ENCODE results near the gene TSPAN14. TPM values are rescaled to one million over a fixed set of nuclear protein-coding genes. Genes with fewer than 3 reads are reported as not detected.

Gene TSPAN14
- total RNA-seq, 1 experiment from 2014 or later = 73.5 TPM

GRCh38 chr10:80502621-80503583, 48.8 kb downstream of the TSPAN14 start:
- no peak overlapping the region for H3K4me3 Mint-ChIP-seq
- no peak for DNase-seq (ENCODE audit: low spot score)
- no peaks in the 10 kb centered on the region for H3K9me3 Mint-ChIP-seq
- H3K4me1 Mint-ChIP-seq = peaks cover 62% of the 10 kb centered on the region
- CTCF ChIA-PET = interaction anchor here (1.0 to 20.7 kb wide), 9 partner anchors 16 to 160 kb away, joined by 3 to 802 read pairs (median 31); partner anchors contain the start of gene TSPAN14
- peaks cover 4% of the 10 kb centered on the region; the same call in 1 of the 2 replicates for H3K36me3 Mint-ChIP-seq
- POLR2A ChIA-PET = interaction anchor here (1.0 to 1.4 kb wide), 2 partner anchors 38 to 58 kb away, joined by 3 to 4 read pairs; no protein-coding TSS in a partner anchor
- H3K27ac Mint-ChIP-seq = peak overlapping the region; percentile 47
- no peak for ATAC-seq
- H3K27me3 Mint-ChIP-seq (ENCODE audit: low read depth) = no peaks in the 10 kb centered on the region
- no peak for TF ChIP-seq RORB (CRISPR knock-in tag; IDR thresholded peaks at IDR 0.05)
- no peak for TF ChIP-seq ZNF281 (CRISPR knock-in tag; IDR thresholded peaks at IDR 0.05)
- TF ChIP-seq GTF2I (CRISPR knock-in tag; conservative IDR thresholded peaks at IDR 0.05) = no peak
- no peak for TF ChIP-seq ZNF671 (CRISPR knock-in tag; IDR thresholded peaks at IDR 0.05)
- no peak for TF ChIP-seq E2F5 (CRISPR knock-in tag; IDR thresholded peaks at IDR 0.05)

- Mint-ChIP-seq H3K27ac (no peak overlapping the region), H3K4me3 (no peak overlapping the region), H3K36me3 (peaks cover 7% of the 10 kb centered on the region; the same call in 1 of the 2 replicates), H3K9me3 (no peaks in the 10 kb centered on the region), H3K4me1 (peaks cover 54% of the 10 kb centered on the region), H3K27me3 (ENCODE audit: low read depth) (no peaks in the 10 kb centered on the region)
- CTCF ChIA-PET = interaction anchor here (1.1 to 20.7 kb wide), 13 partner anchors 12 to 247 kb away, joined by 3 to 802 read pairs (median 23); partner anchors contain the start of genes PRXL2A and TSPAN14
- ATAC-seq = no peak
- POLR2A ChIA-PET = interaction anchor here (1.3 to 1.4 kb wide), 2 partner anchors 43 to 59 kb away, joined by 3 to 4 read pairs; no protein-coding TSS in a partner anchor
- DNase-seq (ENCODE audit: low spot score) = no peak
- no peak for TF ChIP-seq HMGXB4 (CRISPR knock-in tag; IDR thresholded peaks at IDR 0.05)
- TF ChIP-seq SP1 (CRISPR knock-in tag; conservative IDR thresholded peaks at IDR 0.05) = no peak
- no peak for TF ChIP-seq ATF6 (CRISPR knock-in tag; IDR thresholded peaks at IDR 0.05)
- TF ChIP-seq ATF1 (CRISPR knock-in tag; IDR thresholded peaks at IDR 0.05) = no peak
- TF ChIP-seq FOXP4 (CRISPR knock-in tag; IDR thresholded peaks at IDR 0.05) = no peak
- TF ChIP-seq ZNF671 (CRISPR knock-in tag; IDR thresholded peaks at IDR 0.05) = no peak
- TF ChIP-seq CREB1 (CRISPR knock-in tag; IDR thresholded peaks at IDR 0.05) = no peak
- no peak for TF ChIP-seq KAT7 (CRISPR knock-in tag; IDR thresholded peaks at IDR 0.05; ENCODE audit: borderline replicate concordance)
- TF ChIP-seq CBFB (CRISPR knock-in tag; IDR thresholded peaks at IDR 0.05; ENCODE audit: low read depth) = no peak
- no peak for TF ChIP-seq ZNF532 (CRISPR knock-in tag; IDR thresholded peaks at IDR 0.05; ENCODE audit: borderline replicate concordance)
These were observed 49.6 kb downstream of the TSPAN14 start for GRCh38 chr10:80503584-80504157.

Data from WTC11 (cell line).